ENCODE results near the gene FAM168B.

The FAM168B gene

DNA sequence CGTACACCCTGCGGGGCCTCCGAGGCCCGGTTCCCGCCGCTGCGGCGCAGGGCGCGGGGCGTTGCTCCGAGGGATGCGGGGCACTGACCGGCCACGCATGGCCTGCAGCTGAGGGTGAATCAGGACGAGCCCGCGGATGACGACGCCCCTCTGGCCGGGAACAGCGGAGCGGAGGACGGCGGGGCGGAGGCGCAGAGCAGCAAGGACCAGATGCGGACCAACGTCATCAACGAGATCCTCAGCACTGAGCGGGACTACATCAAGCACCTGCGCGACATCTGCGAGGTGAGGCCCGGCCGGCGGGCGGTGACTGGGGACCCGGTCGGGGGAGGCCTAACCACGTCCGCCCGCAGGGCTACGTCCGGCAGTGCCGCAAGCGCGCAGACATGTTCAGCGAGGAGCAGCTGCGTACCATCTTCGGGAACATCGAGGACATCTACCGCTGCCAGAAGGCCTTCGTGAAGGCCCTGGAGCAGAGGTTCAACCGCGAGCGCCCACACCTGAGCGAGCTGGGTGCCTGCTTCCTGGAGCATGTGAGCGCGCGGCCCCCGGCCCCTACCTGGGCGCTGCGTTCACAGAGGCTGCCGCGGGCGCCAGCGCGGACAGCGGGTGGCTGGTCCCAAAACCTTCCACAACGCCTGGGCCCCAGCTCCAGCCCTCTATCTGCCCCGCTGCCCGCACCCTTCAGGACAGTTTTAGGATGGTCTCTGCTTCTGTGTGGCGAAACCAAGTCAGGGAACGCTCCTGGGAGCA, 53.2 kb downstream of the FAM168B start:
- TF ChIP-seq OSR1 (CRISPR knock-in tag; IDR thresholded peaks at IDR 0.05) = no peak
- no peak for TF ChIP-seq TSHZ2 (CRISPR knock-in tag; IDR thresholded peaks at IDR 0.05)
- no peak for TF ChIP-seq ZNF565 (CRISPR knock-in tag; conservative IDR thresholded peaks at IDR 0.05; ENCODE audit: low read depth)
- TF ChIP-seq PPARA (CRISPR knock-in tag; IDR thresholded peaks at IDR 0.05; ENCODE audit: borderline replicate concordance) = no peak
- no peak for TF ChIP-seq ZFP3 (CRISPR knock-in tag; IDR thresholded peaks at IDR 0.05)
- TF ChIP-seq POU6F1 (CRISPR knock-in tag; IDR thresholded peaks at IDR 0.05; ENCODE audit: borderline replicate concordance, low read depth) = no peak
- TF ChIP-seq, protein P1, sequence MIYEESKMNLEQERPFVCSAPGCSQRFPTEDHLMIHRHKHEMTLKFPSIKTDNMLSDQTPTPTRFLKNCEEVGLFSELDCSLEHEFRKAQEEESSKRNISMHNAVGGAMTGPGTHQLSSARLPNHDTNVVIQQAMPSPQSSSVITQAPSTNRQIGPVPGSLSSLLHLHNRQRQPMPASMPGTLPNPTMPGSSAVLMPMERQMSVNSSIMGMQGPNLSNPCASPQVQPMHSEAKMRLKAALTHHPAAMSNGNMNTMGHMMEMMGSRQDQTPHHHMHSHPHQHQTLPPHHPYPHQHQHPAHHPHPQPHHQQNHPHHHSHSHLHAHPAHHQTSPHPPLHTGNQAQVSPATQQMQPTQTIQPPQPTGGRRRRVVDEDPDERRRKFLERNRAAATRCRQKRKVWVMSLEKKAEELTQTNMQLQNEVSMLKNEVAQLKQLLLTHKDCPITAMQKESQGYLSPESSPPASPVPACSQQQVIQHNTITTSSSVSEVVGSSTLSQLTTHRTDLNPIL (CRISPR knock-in tag; IDR thresholded peaks at IDR 0.05; ENCODE audit: low read depth) = no peak
- TF ChIP-seq ZNF70 (CRISPR knock-in tag; IDR thresholded peaks at IDR 0.05) = no peak
- TF ChIP-seq ZC3H10 (CRISPR knock-in tag; IDR thresholded peaks at IDR 0.05) = no peak
- TF ChIP-seq RARB (CRISPR knock-in tag; IDR thresholded peaks at IDR 0.05) = no peak
- TF ChIP-seq, protein P2, sequence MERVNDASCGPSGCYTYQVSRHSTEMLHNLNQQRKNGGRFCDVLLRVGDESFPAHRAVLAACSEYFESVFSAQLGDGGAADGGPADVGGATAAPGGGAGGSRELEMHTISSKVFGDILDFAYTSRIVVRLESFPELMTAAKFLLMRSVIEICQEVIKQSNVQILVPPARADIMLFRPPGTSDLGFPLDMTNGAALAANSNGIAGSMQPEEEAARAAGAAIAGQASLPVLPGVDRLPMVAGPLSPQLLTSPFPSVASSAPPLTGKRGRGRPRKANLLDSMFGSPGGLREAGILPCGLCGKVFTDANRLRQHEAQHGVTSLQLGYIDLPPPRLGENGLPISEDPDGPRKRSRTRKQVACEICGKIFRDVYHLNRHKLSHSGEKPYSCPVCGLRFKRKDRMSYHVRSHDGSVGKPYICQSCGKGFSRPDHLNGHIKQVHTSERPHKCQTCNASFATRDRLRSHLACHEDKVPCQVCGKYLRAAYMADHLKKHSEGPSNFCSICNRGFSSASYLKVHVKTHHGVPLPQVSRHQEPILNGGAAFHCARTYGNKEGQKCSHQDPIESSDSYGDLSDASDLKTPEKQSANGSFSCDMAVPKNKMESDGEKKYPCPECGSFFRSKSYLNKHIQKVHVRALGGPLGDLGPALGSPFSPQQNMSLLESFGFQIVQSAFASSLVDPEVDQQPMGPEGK (CRISPR knock-in tag; IDR thresholded peaks at IDR 0.05; ENCODE audit: borderline replicate concordance) = no peak
- TF ChIP-seq TOX (CRISPR knock-in tag; IDR thresholded peaks at IDR 0.05; ENCODE audit: borderline replicate concordance) = no peak
- TF ChIP-seq ISL1 (CRISPR knock-in tag; IDR thresholded peaks at IDR 0.05) = no peak
- TF ChIP-seq CSDC2 (CRISPR knock-in tag; IDR thresholded peaks at IDR 0.05) = no peak
- TF ChIP-seq GLIS3 (CRISPR knock-in tag; IDR thresholded peaks at IDR 0.05) = no peak
- no peak for TF ChIP-seq ARNTL (CRISPR knock-in tag; IDR thresholded peaks at IDR 0.05; ENCODE audit: borderline replicate concordance, low read depth)
- no peak for TF ChIP-seq ESRRG (CRISPR knock-in tag; IDR thresholded peaks at IDR 0.05)
- TF ChIP-seq SNAI2 (CRISPR knock-in tag; IDR thresholded peaks at IDR 0.05) = no peak
- no peak for TF ChIP-seq BACH2 (CRISPR knock-in tag; IDR thresholded peaks at IDR 0.05; ENCODE audit: borderline replicate concordance)
- no peak for TF ChIP-seq ZNF8 (CRISPR knock-in tag; IDR thresholded peaks at IDR 0.05)
- no peak for ATAC-seq

- no peak for ATAC-seq
- TF ChIP-seq, protein P1 (CRISPR knock-in tag; IDR thresholded peaks at IDR 0.05; ENCODE audit: low read depth) = no peak
- no peak for TF ChIP-seq OSR1 (CRISPR knock-in tag; IDR thresholded peaks at IDR 0.05)
- no peak for TF ChIP-seq CSDC2 (CRISPR knock-in tag; IDR thresholded peaks at IDR 0.05)
- TF ChIP-seq, protein P2 (CRISPR knock-in tag; IDR thresholded peaks at IDR 0.05; ENCODE audit: borderline replicate concordance) = no peak
- TF ChIP-seq ZC3H10 (CRISPR knock-in tag; IDR thresholded peaks at IDR 0.05) = no peak
- TF ChIP-seq TCF4 (CRISPR knock-in tag; IDR thresholded peaks at IDR 0.05; ENCODE audit: borderline replicate concordance) = no peak
- no peak for TF ChIP-seq ZFP30 (CRISPR knock-in tag; IDR thresholded peaks at IDR 0.05)
- no peak for TF ChIP-seq ZNF70 (CRISPR knock-in tag; IDR thresholded peaks at IDR 0.05)
- TF ChIP-seq ARNTL (CRISPR knock-in tag; IDR thresholded peaks at IDR 0.05; ENCODE audit: borderline replicate concordance, low read depth) = no peak
- no peak for TF ChIP-seq ZNF8 (CRISPR knock-in tag; IDR thresholded peaks at IDR 0.05)
- no peak for TF ChIP-seq RARB (CRISPR knock-in tag; IDR thresholded peaks at IDR 0.05)
- TF ChIP-seq ZNF565 (CRISPR knock-in tag; conservative IDR thresholded peaks at IDR 0.05; ENCODE audit: low read depth) = no peak
Measured at GRCh38 chr2:131039535-131039907, 53.7 kb downstream of the FAM168B start.
